GM23248 (cell line): ENCODE data around the gene VCL.

Experiments
- EZH2 ChIP-seq: fragments of 200-600 bp; sonication (generic); IDR thresholded peaks from 2 replicates; pipeline ENCODE4 v1.6.1; 2018; ENCODE audit warnings: antibody characterized with exemption, mild to moderate bottlenecking; ENCODE audit not compliant: insufficient read depth, poor library complexity, severe bottlenecking
- EZH2phosphoT487 ChIP-seq: fragments of 200-600 bp; sonication (generic); IDR thresholded peaks from 2 replicates; pipeline ENCODE4 v1.6.1; 2018; ENCODE audit warnings: antibody characterized with exemption, moderate library complexity, mild to moderate bottlenecking, low read depth; ENCODE audit not compliant: insufficient read depth

DNA sequence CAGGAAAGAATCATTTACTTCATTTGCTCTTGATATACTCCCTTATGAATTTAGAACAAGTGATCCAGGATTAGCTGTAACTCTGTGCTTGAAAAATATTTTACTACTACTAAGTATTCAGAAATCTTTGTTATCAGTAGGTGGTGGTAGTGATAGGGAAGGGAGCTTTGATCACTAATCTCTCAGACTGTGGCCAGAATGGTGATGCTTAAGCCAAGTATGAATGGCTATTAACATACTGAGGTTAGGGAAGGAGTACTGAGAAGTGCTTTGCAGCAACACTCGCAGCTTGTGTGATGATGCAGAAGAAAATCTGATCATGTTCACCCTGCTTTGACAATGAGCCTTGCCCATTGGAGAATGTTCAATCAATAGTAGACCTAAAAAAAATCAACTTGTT lies 123.5 kb downstream of the VCL start:
- TF ChIP-seq EZH2, result no peak
- no peak for TF ChIP-seq EZH2phosphoT487
